Mucosa of descending colon (tissue), 3 donors: ENCODE data around the gene ACSL6. TPM values are rescaled to one million over a fixed set of nuclear protein-coding genes. Genes with fewer than 3 reads are reported as not detected.

Experiments used
- ATAC-seq: fragments of 200-7000 bp; cut with Tn5 transposase; one replicate; pipeline ENCODE4 v1.9.1; 2020; ENCODE audit warnings: mild to moderate bottlenecking, moderate library complexity
- DNase-seq, 3 donors: peaks; one replicate each; pipeline ENCODE4 v3.0.0-alpha.2; 2020
- H3K36me3 ChIP-seq: fragments of 200-600 bp; one replicate; pipeline ENCODE4 v1.8.0; 2021; ENCODE audit warnings: low read depth, mild to moderate bottlenecking
- H3K4me1 ChIP-seq: fragments of 200-600 bp; one replicate; pipeline ENCODE4 v1.8.0; 2021; ENCODE audit warnings: low read depth, mild to moderate bottlenecking
- H3K4me3 ChIP-seq: fragments of 200-600 bp; one replicate; pipeline ENCODE4 v1.8.0; 2021; ENCODE audit warnings: mild to moderate bottlenecking
- H3K9me3 ChIP-seq: fragments of 200-600 bp; one replicate; pipeline ENCODE4 v1.8.0; 2021; ENCODE audit warnings: mild to moderate bottlenecking
- CTCF ChIP-seq: fragments of 200-600 bp; IDR thresholded peaks from one replicate; pipeline ENCODE4 v1.8.0; 2022; ENCODE audit warnings: antibody characterized with exemption, mild to moderate bottlenecking
- intact Hi-C, 2 donors: fragments of 100-400 bp; cut with DNase I in 1 of 2; cut with micrococcal nuclease in 1 of 2; formaldehyde crosslinking; loops; one replicate each; pipeline versions ENCODE4 v1.11.0 to v1.11.1; 2022; cut with DNase I, micrococcal nuclease
- total RNA-seq, 3 donors: library from RNA; stranded (reverse); fragmentation: NEBNext Ultra II Directional in 2 of 3; extraction: Animal tissue kit (Norgen Biotek cat#: 25700) in 2 of 3; gene quantifications; one replicate each; pipeline versions ENCODE4 v1.2.1 to v1.2.4, GENCODE V29; 2021 to 2023
- donor health status: DM: no; HTN: no; CAD: no; lungs with moderate emphysema.
- donor health status: DM: no; HTN: no; CAD: no.
- donor health status: DM: no; HTN: yes; CAD: no.

The ACSL6 gene
- total RNA-seq, 3 donors from 2014 or later = 0.38 to 3.8 (median 0.77) TPM

GRCh38 chr5:131959906-131960305, 51.6 kb downstream of the ACSL6 start:
- no peak for TF ChIP-seq CTCF
- intact Hi-C loops = no loop called here
- no peak for DNase-seq

GRCh38 chr5:131959136-131959535, 52.3 kb downstream of the ACSL6 start:
- no peak for TF ChIP-seq CTCF
- intact Hi-C loops = no loop called here
- no peaks in the 10 kb centered on the region for H3K4me1 ChIP-seq
- DNase-seq (no peak), ATAC-seq (no peak)
- H3K4me3 ChIP-seq = no peak overlapping the region
- H3K36me3 ChIP-seq = no peaks in the 10 kb centered on the region
- H3K9me3 ChIP-seq = no peaks in the 10 kb centered on the region

More at GRCh38 chr5:131959906-131960305, 51.6 kb downstream of the ACSL6 start:
- H3K9me3 ChIP-seq = no peaks in the 10 kb centered on the region
- no peaks in the 10 kb centered on the region for H3K4me1 ChIP-seq
- no peak for ATAC-seq
- H3K4me3 ChIP-seq = no peak overlapping the region
- no peaks in the 10 kb centered on the region for H3K36me3 ChIP-seq

- intact Hi-C loops = no loop called here
- TF ChIP-seq CTCF = no peak
- no peak for ATAC-seq
- H3K4me3 ChIP-seq = no peak overlapping the region
- H3K9me3 ChIP-seq = no peaks in the 10 kb centered on the region
- H3K36me3 ChIP-seq = no peaks in the 10 kb centered on the region
- H3K4me1 ChIP-seq = no peaks in the 10 kb centered on the region
- no peak for DNase-seq
Observed at GRCh38 chr5:131957721-131958441, 53.6 kb downstream of the ACSL6 start.

- ATAC-seq (no peak), DNase-seq (no peak)
- intact Hi-C loops = no loop called here
- H3K9me3 ChIP-seq = no peaks in the 10 kb centered on the region
- no peak for TF ChIP-seq CTCF
- H3K4me1 ChIP-seq = no peaks in the 10 kb centered on the region
- no peaks in the 10 kb centered on the region for H3K36me3 ChIP-seq
- no peak overlapping the region for H3K4me3 ChIP-seq
Observed at GRCh38 chr5:131953969-131954368, 57.5 kb downstream of the ACSL6 start.

GRCh38 chr5:131952301-131952857, 59.1 kb downstream of the ACSL6 start:
- Histone ChIP-seq H3K4me3 (no peak overlapping the region), H3K36me3 (no peaks in the 10 kb centered on the region), H3K4me1 (no peaks in the 10 kb centered on the region), H3K9me3 (no peaks in the 10 kb centered on the region)
- ATAC-seq (no peak), DNase-seq (no peak)
- TF ChIP-seq CTCF = no peak
- intact Hi-C loops = no loop called here
